DOHH2 (cell line): Measurements from ENCODE around the gene ZNF638.
A peak's percentile ranks its signal among the peaks of the same experiment; 100 is the strongest.

Source experiments
- H3F3A ChIP-seq: fragments of 200-600 bp; sonication (generic), shearing (Covaris generic); 2 replicates; pipeline ENCODE4 v1.6.0; 2016; ENCODE audit warnings: antibody characterized with exemption, mild to moderate bottlenecking; ENCODE audit not compliant: control insufficient read depth, insufficient read depth
- H3K27ac ChIP-seq: fragments of 200-600 bp; sonication (generic); 2 replicates; pipeline ENCODE4 v1.5.1; 2014; ENCODE audit warnings: low read depth, mild to moderate bottlenecking, low read length, moderate library complexity
- H3K27me3 ChIP-seq: fragments of 200-600 bp; sonication (generic); 2 replicates; pipeline ENCODE4 v1.6.1; 2014; ENCODE audit warnings: mild to moderate bottlenecking, low read length, mixed read lengths; ENCODE audit not compliant: control insufficient read depth
- H3K36me3 ChIP-seq: fragments of 200-600 bp; sonication (generic); 2 replicates; pipeline ENCODE4 v1.6.1; 2014; ENCODE audit warnings: mild to moderate bottlenecking, low read length, moderate library complexity, mixed read lengths; ENCODE audit not compliant: control insufficient read depth
- H3K4me1 ChIP-seq: fragments of 200-600 bp; sonication (generic); 2 replicates; pipeline ENCODE4 v1.6.1; 2014; ENCODE audit warnings: mild to moderate bottlenecking, low read length, mixed read lengths; ENCODE audit not compliant: control insufficient read depth
- H3K4me2 ChIP-seq: fragments of 200-600 bp; sonication (generic); 2 replicates; pipeline ENCODE4 v1.6.0; 2014; ENCODE audit warnings: mild to moderate bottlenecking, low read length, moderate library complexity
- H3K4me3 ChIP-seq: fragments of 200-600 bp; sonication (generic); 2 replicates; pipeline ENCODE4 v1.5.1; 2014; ENCODE audit warnings: mild to moderate bottlenecking, low read length, mixed read lengths
- H3K79me2 ChIP-seq: fragments of 200-600 bp; sonication (generic); 2 replicates; pipeline ENCODE4 v1.6.1; 2014; ENCODE audit warnings: mild to moderate bottlenecking, low read length, mixed read lengths; ENCODE audit not compliant: control insufficient read depth
- H3K9me2 ChIP-seq: fragments of 200-600 bp; sonication (generic); replicated peaks from 2 replicates; pipeline ENCODE4 v1.6.1; 2014; ENCODE audit warnings: mild to moderate bottlenecking, low read length, mixed read lengths; ENCODE audit not compliant: control insufficient read depth
- H3K9me3 ChIP-seq: fragments of 200-600 bp; sonication (generic); 2 replicates; pipeline ENCODE4 v1.6.1; 2014; ENCODE audit warnings: antibody characterized with exemption, low read length, mixed read lengths; ENCODE audit not compliant: control insufficient read depth, insufficient read depth
- H4K20me1 ChIP-seq: fragments of 200-600 bp; sonication (generic); 2 replicates; pipeline ENCODE4 v1.6.0; 2014; ENCODE audit warnings: low read depth, mild to moderate bottlenecking, antibody characterized with exemption, low read length, moderate library complexity; ENCODE audit not compliant: control insufficient read depth, insufficient read depth
- EZH2phosphoT487 ChIP-seq: fragments of 200-600 bp; sonication (generic); IDR thresholded peaks from 2 replicates; pipeline ENCODE4 v1.6.1; 2017; ENCODE audit warnings: borderline replicate concordance, mild to moderate bottlenecking, antibody characterized with exemption, low read length, moderate library complexity, mixed read lengths
- TF ChIP-seq, protein P1 (sequence below): fragments of 200-600 bp; sonication (generic); IDR thresholded peaks from one replicate; pipeline ENCODE4 v1.5.1; 2014; ENCODE audit warnings: antibody characterized with exemption, mild to moderate bottlenecking, low read depth, low read length; ENCODE audit not compliant: poor library complexity, severe bottlenecking

The ZNF638 gene

DNA sequence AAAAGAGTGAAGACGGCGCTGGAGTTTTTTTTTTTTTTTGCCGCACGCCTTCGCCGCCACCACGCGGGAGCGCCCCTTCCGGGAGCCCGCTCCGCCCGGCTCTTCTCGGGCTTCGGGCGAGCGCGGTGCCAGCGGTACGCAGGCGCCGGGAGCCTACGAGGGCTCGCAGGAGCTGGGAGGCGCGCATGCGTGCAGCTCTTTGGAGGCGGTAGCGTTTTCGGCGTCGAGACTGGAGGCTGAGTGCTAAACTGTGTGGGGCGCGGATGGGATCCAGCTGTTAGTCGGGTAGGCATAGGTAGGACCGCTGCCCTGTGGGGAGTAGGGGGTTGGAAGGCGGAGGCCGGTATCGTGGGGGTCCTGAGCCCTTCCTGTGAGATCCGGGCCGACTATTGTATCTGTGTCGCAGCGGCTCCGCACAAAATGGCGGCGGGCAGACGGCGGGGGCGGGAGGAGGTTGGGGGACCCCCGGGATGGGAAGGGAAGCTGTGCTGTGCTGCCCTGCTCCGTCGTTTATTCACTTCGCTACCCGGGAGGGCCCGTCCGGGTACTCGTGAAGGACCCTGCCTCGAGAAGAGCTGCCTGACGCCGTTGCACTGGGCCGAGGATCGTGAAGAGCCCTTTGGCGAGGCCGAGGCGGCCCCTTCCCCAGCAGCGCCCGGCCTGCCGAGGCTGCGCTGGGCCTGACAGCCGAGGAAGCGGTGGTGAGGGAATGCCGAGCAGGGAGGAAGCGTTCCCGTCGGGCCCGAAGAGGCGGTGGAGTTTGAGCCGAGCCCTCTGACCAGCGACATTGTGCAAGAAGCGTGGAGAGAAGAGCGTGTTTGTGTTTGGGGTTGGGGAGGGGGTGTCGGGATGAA lies at the start of gene ZNF638:
Gene ZNF638 (plus strand): TSS at position 202 of the 854 bp plus-strand sequence. CDS start 17,173 bp downstream, outside the sequence.
- peak within 1 kb of the TSS; percentile 59 for H3K4me2 ChIP-seq
- H3K4me3 ChIP-seq, result peak within 1 kb of the TSS; percentile 92
- H3K79me2 ChIP-seq, result peaks cover 61% of the 10 kb centered on the region
- peaks cover 6% of the 10 kb centered on the region for H3F3A ChIP-seq
- H3K36me3 ChIP-seq, result peaks cover 30% of the 10 kb centered on the region
- peak within 1 kb of the TSS; percentile 58 for H3K27ac ChIP-seq
- H4K20me1 ChIP-seq, result peaks cover 15% of the 10 kb centered on the region
- TF ChIP-seq, protein P1, sequence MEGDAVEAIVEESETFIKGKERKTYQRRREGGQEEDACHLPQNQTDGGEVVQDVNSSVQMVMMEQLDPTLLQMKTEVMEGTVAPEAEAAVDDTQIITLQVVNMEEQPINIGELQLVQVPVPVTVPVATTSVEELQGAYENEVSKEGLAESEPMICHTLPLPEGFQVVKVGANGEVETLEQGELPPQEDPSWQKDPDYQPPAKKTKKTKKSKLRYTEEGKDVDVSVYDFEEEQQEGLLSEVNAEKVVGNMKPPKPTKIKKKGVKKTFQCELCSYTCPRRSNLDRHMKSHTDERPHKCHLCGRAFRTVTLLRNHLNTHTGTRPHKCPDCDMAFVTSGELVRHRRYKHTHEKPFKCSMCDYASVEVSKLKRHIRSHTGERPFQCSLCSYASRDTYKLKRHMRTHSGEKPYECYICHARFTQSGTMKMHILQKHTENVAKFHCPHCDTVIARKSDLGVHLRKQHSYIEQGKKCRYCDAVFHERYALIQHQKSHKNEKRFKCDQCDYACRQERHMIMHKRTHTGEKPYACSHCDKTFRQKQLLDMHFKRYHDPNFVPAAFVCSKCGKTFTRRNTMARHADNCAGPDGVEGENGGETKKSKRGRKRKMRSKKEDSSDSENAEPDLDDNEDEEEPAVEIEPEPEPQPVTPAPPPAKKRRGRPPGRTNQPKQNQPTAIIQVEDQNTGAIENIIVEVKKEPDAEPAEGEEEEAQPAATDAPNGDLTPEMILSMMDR, result peak; percentile 70
- no peak for TF ChIP-seq EZH2phosphoT487
- no peaks in the 10 kb centered on the region for H3K9me3 ChIP-seq
- no peaks in the 10 kb centered on the region for H3K27me3 ChIP-seq
- H3K9me2 ChIP-seq, result no peaks in the 10 kb centered on the region
- peaks cover 25% of the 10 kb centered on the region for H3K4me1 ChIP-seq

- Histone ChIP-seq H4K20me1 (peaks cover 21% of the 10 kb centered on the region; the same call in 1 of the 2 replicates), H3K9me3 (no peaks in the 10 kb centered on the region), H3K9me2 (no peaks in the 10 kb centered on the region), H3K4me2 (no peak overlapping the region), H3K27ac (no peak overlapping the region), H3K79me2 (peaks cover 88% of the 10 kb centered on the region), H3K4me1 (peaks cover 21% of the 10 kb centered on the region), H3K36me3 (no peaks in the 10 kb centered on the region), H3F3A (no peaks in the 10 kb centered on the region), H3K27me3 (no peaks in the 10 kb centered on the region), H3K4me3 (no peak overlapping the region)
- TF ChIP-seq, protein P1, result no peak
- no peak for TF ChIP-seq EZH2phosphoT487
Observed at GRCh38 chr2:71281950-71282349, 49.6 kb upstream of the ZNF638 start.

DNA sequence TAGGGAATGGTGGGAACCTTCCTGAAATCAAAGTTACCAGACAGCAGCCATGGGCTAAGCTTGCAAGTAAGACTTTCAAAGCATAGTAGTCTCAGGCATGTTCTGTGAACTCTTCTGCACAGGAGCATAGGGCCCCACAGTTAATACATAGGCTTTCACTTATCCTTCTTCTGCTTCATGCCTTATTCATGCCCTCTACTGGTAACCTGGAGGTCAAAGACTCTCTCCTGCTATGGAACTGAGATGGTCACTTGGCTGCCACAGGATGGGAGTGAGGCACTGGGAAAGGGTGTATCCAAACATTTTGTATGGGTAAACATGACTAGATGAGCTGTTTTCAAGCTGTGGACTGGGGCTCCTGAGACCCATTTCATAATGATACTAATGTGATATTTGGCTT lies 49.1 kb upstream of the ZNF638 start:
- H3K9me3 ChIP-seq, result no peaks in the 10 kb centered on the region
- H3K4me1 ChIP-seq, result peaks cover 19% of the 10 kb centered on the region
- H4K20me1 ChIP-seq, result peaks cover 21% of the 10 kb centered on the region; the same call in 1 of the 2 replicates
- H3K36me3 ChIP-seq, result no peaks in the 10 kb centered on the region
- no peak overlapping the region for H3K4me3 ChIP-seq
- no peak for TF ChIP-seq EZH2phosphoT487
- TF ChIP-seq, protein P1, result peak; percentile 11
- H3K27me3 ChIP-seq, result no peaks in the 10 kb centered on the region
- peaks cover 88% of the 10 kb centered on the region for H3K79me2 ChIP-seq
- no peaks in the 10 kb centered on the region for H3K9me2 ChIP-seq
- H3F3A ChIP-seq, result no peaks in the 10 kb centered on the region
- H3K27ac ChIP-seq, result no peak overlapping the region
- no peak overlapping the region for H3K4me2 ChIP-seq
